ENCODE measurements around the gene ADAMTS19.

ADAMTS19 gene

DNA sequence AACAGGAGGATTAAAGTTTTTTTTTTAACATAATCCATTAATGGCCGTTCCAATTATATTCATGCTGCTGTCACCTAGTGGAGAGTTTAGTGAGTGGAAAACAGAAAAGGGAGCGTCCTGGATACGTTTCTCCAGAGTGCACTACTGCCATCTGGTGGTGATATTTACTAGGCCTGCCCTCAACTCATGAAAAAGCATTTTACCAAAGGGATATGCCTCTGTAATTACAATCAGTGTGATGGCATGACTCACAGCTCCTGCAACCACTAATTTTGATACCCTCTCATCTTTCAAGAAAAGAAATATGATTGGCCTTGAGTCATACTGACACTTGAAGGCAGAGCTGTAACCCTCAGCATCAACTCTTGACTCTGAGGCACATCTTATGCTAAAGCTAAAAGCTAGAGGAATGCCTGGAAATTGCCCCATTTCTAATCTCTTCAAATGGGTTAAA is 307.9 kb downstream of the ADAMTS19 start:
- H3K4me3 ChIP-seq (replicated peaks; ENCODE audit: insufficient read depth, low read length) = no peak overlapping the region
- peak; percentile 51 to 60 for DNase-seq (ENCODE audit: low read depth in 1 of 2, low spot score in 1 of 2)
- H3K27ac ChIP-seq (replicated peaks) = no peak overlapping the region
- H3K27me3 ChIP-seq (ENCODE audit: insufficient read depth, poor library complexity, severe bottlenecking) = no peaks in the 10 kb centered on the region
- TF ChIP-seq, protein P1, sequence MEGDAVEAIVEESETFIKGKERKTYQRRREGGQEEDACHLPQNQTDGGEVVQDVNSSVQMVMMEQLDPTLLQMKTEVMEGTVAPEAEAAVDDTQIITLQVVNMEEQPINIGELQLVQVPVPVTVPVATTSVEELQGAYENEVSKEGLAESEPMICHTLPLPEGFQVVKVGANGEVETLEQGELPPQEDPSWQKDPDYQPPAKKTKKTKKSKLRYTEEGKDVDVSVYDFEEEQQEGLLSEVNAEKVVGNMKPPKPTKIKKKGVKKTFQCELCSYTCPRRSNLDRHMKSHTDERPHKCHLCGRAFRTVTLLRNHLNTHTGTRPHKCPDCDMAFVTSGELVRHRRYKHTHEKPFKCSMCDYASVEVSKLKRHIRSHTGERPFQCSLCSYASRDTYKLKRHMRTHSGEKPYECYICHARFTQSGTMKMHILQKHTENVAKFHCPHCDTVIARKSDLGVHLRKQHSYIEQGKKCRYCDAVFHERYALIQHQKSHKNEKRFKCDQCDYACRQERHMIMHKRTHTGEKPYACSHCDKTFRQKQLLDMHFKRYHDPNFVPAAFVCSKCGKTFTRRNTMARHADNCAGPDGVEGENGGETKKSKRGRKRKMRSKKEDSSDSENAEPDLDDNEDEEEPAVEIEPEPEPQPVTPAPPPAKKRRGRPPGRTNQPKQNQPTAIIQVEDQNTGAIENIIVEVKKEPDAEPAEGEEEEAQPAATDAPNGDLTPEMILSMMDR (IDR thresholded peaks at IDR 0.05; ENCODE audit: insufficient read depth, low read length) = peak; percentile 66
- TF ChIP-seq, protein P2, sequence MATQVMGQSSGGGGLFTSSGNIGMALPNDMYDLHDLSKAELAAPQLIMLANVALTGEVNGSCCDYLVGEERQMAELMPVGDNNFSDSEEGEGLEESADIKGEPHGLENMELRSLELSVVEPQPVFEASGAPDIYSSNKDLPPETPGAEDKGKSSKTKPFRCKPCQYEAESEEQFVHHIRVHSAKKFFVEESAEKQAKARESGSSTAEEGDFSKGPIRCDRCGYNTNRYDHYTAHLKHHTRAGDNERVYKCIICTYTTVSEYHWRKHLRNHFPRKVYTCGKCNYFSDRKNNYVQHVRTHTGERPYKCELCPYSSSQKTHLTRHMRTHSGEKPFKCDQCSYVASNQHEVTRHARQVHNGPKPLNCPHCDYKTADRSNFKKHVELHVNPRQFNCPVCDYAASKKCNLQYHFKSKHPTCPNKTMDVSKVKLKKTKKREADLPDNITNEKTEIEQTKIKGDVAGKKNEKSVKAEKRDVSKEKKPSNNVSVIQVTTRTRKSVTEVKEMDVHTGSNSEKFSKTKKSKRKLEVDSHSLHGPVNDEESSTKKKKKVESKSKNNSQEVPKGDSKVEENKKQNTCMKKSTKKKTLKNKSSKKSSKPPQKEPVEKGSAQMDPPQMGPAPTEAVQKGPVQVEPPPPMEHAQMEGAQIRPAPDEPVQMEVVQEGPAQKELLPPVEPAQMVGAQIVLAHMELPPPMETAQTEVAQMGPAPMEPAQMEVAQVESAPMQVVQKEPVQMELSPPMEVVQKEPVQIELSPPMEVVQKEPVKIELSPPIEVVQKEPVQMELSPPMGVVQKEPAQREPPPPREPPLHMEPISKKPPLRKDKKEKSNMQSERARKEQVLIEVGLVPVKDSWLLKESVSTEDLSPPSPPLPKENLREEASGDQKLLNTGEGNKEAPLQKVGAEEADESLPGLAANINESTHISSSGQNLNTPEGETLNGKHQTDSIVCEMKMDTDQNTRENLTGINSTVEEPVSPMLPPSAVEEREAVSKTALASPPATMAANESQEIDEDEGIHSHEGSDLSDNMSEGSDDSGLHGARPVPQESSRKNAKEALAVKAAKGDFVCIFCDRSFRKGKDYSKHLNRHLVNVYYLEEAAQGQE (IDR thresholded peaks at IDR 0.05; ENCODE audit: insufficient replicate concordance, low read depth) = no peak

DNA sequence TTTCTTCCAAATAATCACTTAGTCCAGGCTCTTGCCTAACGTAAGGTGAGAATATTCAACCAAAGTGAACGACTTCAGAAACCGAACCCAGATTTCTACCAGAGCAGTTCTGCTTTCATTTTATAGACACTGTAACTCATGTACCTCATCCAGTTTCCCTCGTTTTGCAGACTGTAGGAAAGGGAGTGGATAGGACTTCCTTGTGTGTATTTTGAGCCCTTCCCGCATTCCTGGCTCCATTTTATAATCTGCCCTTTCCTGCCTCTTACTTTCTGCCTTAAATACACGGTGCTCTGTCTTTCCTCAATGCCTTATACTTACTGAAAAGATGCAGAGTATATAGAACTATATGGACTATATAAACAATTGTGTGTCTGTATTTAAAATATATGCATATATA is 308.6 kb downstream of the ADAMTS19 start:
- H3K27me3 ChIP-seq (ENCODE audit: insufficient read depth, poor library complexity, severe bottlenecking) = no peaks in the 10 kb centered on the region
- H3K4me3 ChIP-seq (replicated peaks; ENCODE audit: insufficient read depth, low read length) = no peak overlapping the region
- no peak for TF ChIP-seq SPI1 (IDR thresholded peaks at IDR 0.05; ENCODE audit: borderline replicate concordance, low read depth)
- TF ChIP-seq GABPA (IDR thresholded peaks at IDR 0.05; ENCODE audit: low read depth) = no peak
- TF ChIP-seq, protein P1 (IDR thresholded peaks at IDR 0.05; ENCODE audit: insufficient read depth, low read length) = no peak
- TF ChIP-seq, protein P2 (IDR thresholded peaks at IDR 0.05; ENCODE audit: insufficient replicate concordance, low read depth) = no peak
- no peak for TF ChIP-seq POLR2AphosphoS5 (IDR thresholded peaks at IDR 0.05; ENCODE audit: low read depth)
- DNase-seq (ENCODE audit: low read depth in 1 of 2, low spot score in 1 of 2) = no peak
- no peak overlapping the region for H3K27ac ChIP-seq (replicated peaks)

DNA sequence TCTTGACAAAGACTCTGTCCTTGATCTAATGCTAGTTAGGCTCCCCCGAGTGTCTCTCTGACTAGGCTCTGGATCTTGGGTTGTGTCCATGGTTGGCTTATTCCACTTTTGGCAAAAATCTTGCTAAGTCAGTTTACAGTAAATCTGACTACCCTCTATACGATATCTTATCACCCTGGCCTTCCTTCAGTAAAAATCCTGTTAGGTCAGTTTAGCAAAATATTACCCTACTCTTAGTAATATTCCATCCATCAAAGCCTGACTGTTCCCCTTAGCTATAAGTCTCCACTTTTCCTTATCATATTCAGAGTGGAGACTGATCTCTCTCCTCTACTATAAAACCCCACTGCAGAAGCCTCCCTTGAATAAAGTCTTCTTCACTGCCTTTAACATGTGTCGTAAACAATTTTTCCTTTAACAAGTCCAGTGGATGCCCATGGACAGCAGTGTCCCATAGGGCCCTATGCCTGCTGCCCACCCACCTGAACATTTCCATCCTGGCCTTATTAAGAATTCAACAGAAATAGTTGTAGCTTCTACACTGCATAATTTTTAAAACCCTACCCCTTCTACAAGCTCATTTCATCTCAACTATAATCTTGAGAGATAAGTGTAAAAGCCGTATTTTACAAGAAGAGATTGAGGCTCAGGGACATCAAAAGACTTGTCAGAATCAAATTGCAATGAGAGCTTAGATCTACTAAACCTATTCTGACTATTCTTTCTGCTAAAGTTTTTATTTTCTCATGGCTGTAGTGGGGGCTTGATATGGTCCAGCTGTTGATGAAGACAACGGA is 310.1 kb downstream of the ADAMTS19 start:
- TF ChIP-seq SPI1 (IDR thresholded peaks at IDR 0.05; ENCODE audit: borderline replicate concordance, low read depth) = no peak
- TF ChIP-seq, protein P1 (IDR thresholded peaks at IDR 0.05; ENCODE audit: insufficient read depth, low read length) = no peak
- no peak for DNase-seq (ENCODE audit: low read depth in 1 of 2, low spot score in 1 of 2)
- Histone ChIP-seq H3K27ac (replicated peaks) (no peak overlapping the region), H3K4me3 (replicated peaks; ENCODE audit: insufficient read depth, low read length) (no peak overlapping the region), H3K27me3 (ENCODE audit: insufficient read depth, poor library complexity, severe bottlenecking) (no peaks in the 10 kb centered on the region)
